AG09319 (cell line): ENCODE data around the gene SH2D6.

Source experiments
- DNase-seq: peaks from one replicate; pipeline ENCODE4 v3.0.0-alpha.2; 2010; ENCODE audit warnings: low read depth; ENCODE audit errors: extremely low read depth
- TF ChIP-seq, protein P1 (sequence below): IDR thresholded peaks from 2 replicates; pipeline ENCODE4 v1.5.1; 2011; ENCODE audit warnings: low read depth, mild to moderate bottlenecking, inconsistent platforms, low read length, moderate library complexity

SH2D6 gene

DNA sequence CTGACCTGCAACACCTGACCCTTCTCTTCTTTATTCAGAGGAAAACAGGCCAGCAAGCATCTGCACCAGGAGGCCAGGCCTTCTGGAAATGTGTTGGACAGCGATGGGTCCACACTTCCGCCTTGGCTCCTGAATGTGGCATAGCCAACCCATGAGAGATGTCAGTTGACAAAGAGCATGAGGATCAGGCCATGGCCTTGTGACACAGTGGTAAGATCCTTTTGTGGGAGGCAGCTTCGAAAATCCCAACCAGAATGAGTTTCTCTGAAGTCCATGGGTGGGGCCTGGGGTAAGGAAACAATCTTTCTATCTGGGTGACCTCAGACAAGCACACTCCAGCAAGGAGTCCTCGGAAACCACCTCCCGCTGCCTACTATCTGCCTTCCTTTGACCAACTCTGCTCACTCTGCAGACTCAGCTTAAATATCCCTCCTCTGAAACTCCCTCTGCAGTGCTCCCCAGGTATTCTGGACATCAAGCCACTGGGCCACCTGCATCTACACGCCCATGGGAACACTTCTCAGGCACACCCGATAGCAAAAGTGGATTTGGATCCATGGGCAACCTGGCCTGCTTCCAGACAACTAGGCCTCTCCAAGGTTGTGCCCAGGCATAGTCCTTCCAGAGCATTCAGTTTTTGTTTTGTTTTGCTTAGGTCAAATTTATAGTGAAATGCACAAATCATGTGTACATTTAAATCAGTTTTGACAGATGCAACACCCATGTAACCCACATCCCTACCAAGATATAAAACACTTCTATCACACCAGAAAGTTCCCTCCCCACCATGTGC, 3.6 kb upstream of the SH2D6 start:
- TF ChIP-seq, protein P1, sequence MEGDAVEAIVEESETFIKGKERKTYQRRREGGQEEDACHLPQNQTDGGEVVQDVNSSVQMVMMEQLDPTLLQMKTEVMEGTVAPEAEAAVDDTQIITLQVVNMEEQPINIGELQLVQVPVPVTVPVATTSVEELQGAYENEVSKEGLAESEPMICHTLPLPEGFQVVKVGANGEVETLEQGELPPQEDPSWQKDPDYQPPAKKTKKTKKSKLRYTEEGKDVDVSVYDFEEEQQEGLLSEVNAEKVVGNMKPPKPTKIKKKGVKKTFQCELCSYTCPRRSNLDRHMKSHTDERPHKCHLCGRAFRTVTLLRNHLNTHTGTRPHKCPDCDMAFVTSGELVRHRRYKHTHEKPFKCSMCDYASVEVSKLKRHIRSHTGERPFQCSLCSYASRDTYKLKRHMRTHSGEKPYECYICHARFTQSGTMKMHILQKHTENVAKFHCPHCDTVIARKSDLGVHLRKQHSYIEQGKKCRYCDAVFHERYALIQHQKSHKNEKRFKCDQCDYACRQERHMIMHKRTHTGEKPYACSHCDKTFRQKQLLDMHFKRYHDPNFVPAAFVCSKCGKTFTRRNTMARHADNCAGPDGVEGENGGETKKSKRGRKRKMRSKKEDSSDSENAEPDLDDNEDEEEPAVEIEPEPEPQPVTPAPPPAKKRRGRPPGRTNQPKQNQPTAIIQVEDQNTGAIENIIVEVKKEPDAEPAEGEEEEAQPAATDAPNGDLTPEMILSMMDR, result no peak
- DNase-seq, result no peak

DNA sequence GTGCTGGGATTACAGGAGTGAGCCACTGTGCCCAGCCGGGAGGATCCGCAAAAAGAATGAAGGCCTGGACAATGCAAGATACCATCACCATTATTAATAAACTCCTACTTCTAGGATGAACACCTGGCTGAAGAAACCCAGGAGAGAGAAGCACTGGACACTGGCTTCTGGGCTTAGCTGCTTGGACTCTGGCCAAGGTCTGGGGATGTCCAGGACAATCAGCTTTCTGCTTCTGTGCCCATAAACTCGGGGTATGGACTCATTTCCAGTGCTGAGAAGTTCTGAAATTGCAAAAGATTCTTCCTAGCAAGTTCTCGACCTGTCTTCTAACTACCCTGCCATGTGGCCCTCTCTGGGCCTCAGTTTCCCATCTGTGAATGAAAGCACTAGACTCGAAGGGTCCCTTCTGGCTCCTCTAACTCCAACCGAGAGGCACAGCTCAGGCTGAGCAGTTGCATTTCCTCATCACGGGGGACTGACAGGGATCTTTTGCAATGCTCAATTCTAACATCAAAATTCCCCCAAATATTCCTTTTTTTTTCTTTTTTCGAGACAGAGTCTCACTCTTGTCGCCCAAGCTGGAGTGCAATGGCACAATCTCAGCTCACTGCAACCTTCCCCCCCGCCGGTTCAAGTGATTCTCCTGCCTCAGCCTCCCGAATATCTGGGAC, 2.4 kb upstream of the SH2D6 start:
- DNase-seq, result no peak
- TF ChIP-seq, protein P1, result no peak

DNA sequence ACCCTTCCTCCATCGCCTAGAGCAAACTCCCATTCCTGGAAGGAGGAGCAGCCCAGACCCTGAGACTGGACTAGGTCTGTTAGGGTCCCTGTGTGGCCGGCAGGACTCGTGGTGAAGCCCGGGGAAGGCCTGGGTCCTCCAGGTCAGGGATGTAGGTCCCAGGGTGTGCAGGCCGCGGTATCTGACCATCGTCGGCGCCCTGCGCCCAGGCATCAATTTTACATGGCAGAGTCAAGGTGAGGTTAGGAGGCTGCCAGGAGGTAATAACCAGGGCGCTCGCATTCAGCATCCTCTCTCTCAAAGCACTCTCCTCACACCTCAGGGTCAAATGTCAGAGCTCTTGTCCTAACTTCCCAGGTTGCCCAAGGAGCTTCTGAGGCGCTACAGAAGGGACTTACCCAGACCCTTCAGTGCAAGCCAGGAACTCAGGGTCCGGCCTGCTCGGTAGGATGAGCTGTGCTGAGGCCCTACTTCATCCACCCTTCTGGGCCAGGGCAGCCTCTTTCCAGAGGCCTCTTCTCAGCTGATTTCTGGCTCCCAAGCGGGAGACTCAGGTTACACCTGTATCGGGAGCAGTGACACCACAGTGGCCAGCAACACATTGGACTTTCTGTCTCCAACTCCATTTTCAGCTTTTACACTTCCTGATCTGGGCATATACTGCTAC, 628 bp downstream of the SH2D6 start:
- TF ChIP-seq, protein P1, result no peak
- DNase-seq, result no peak

DNA sequence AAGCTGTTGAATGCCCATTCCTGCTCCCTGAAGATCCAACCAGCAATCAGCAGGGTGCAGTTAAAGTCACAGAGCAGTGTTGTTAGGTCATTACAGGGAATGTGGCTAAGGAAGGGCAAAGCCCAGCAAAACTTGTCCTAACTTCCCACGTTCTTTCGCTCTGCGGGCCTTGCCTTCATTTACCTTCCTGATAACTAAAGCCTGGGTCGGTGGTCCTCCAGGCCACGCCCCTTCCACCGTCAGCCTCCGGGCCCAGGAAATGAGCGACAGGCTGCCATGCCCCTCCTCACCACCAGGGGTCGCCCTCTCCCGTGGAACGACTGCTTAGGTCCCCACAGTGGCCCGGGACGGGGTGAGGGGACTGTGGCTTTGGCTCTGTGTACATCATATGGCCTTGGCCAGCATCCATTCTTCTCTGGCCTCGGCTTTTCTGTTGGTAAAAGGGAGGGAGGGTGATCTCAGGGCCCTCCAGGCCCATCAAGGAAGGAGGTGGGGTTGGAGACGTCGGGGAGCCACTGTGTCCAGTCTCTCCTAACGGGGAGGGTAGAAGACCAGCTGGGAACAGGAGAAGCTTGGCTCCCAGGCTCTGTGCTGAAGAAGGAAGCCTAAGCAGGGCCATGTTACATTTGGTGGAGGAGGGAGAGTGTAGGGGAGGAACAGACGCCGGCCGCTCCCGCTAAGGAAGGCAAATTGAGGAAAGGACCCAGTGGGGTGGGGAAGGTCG, 2.2 kb downstream of the SH2D6 start:
- TF ChIP-seq, protein P1, result peak; percentile 100
- DNase-seq, result no peak

DNA sequence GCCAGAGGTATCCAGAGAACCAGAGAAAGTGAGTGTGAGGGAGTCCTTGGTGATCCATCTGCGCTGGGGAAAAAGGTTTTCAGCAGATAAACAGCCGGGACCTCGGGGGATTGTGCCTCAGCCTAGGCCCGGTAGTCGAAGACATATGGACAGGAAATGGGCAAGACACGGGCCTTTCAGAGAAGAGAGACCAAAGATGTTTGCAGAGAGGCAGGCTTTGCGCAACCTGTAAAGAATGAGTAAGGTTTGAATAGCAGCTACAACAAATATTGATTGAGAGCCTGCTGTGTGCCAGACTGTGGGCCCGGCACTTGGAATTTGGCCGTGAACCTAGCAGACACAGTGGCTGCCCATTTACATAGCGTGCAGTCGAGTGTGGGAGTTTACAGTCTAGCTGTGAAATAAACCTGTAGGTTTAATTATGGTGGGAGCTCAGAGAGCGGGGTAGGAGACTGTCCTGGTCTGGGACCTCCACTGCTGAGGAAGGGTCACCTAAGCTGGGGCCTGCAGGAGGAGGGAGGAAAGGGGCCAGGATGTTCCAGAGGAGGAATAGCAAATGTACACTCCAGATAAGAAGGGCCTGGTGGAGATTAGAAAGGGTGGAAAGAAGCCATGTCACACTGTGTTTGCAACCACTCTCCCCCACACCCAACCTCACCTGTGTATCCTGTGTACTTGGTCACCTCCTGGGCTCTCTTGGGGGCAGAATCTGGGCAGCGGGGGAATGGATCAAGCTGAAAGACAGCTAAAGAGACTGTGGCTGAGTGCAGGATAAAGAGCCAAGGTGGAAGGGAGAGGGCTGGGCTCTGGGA, 3.0 kb downstream of the SH2D6 start:
- TF ChIP-seq, protein P1, result no peak
- no peak for DNase-seq

DNA sequence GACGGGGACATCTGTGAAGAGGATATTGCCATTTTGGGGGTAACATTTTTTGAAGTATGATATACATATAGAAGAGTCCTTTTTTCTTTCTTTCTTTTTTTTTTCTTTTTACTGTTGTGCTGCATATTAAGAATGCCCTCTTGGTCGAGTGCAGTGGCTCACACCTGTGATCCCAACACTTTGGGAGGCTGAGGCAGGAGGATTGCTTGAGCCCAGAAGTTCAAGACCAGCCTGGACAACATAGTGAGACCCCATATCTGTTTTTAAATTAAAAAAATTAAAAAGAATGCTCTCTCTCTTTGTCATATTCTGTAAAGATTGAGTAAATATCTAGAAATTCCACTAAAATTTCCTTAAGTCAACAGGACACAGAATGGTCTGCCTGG, 3.6 kb downstream of the SH2D6 start:
- no peak for DNase-seq
- TF ChIP-seq, protein P1, result no peak
